ENCODE measurements around the gene MAJIN. TPM values are rescaled to one million over a fixed set of nuclear protein-coding genes. Genes with fewer than 3 reads are reported as not detected.

MAJIN gene
- total and polyA plus RNA-seq, 9 of the 15 experiments (the other 6 are each of a cell fraction or from before 2014, with no cell fraction given), result 0.17 to 0.83 (median 0.24) TPM; not detected in 2

- ChIA-PET CTCF (ENCODE audit: low intra/inter-chr PET ratio) (no interaction called here), POLR2A (interaction anchor here (0.7 to 1.1 kb wide), 2 partner anchors 21 to 23 kb away, joined by 3 to 5 read pairs; partner anchors contain the start of genes BATF2 and SAC3D1)
- peak in 1 of 2 experiments; percentile 37; a peak in 1 of 3 replicates for TF ChIP-seq CBX3 (IDR thresholded peaks at IDR 0.05; ENCODE audit: borderline replicate concordance in 1 of 2, low read length in 2 of 2)
- TF ChIP-seq SETDB1 (IDR thresholded peaks at IDR 0.05; ENCODE audit: low read length), result no peak
- peak; percentile 93 for TF ChIP-seq ZKSCAN1 (IDR thresholded peaks at IDR 0.05; ENCODE audit: low read depth, low read length)
- TF ChIP-seq PCBP1 (IDR thresholded peaks at IDR 0.05; ENCODE audit: low read depth, low read length, poor library complexity, severe bottlenecking), result no peak
- no peak for TF ChIP-seq ZNF592 (IDR thresholded peaks at IDR 0.05)
- TF ChIP-seq ZNF507 (tag; conservative IDR thresholded peaks at IDR 0.05), result peak; percentile 74
- TF ChIP-seq ZNF316 (IDR thresholded peaks at IDR 0.05), result peak; percentile 55
- TF ChIP-seq ZFP30 (CRISPR knock-in tag; IDR thresholded peaks at IDR 0.05; ENCODE audit: borderline replicate concordance), result no peak
- TF ChIP-seq ZBTB33 (CRISPR knock-in tag; IDR thresholded peaks at IDR 0.05), result 0 out of 2 replicates have a peak, but pooled peaks have one; percentile 25
- intact Hi-C loops (cut with micrococcal nuclease) (no loop called here), in situ Hi-C loops (cut with MboI) (no loop called here)
- FAIRE-seq, result no peak
- Histone ChIP-seq H3K9me3 (replicated peaks; ENCODE audit: control insufficient read depth, insufficient read depth, low read depth, low read length) (no peaks in the 10 kb centered on the region; the same call in 1 of the 2 replicates), H3K79me2 (ENCODE audit: control insufficient read depth, insufficient read depth, low read length) (peaks cover 25% of the 10 kb centered on the region), H2AFZ (ENCODE audit: low read depth, low read length) (no peak overlapping the region), H3K9me1 (ENCODE audit: control insufficient read depth, insufficient read depth, low read length) (peaks cover 4% of the 10 kb centered on the region), H3K4me2 (ENCODE audit: insufficient read depth, low read length) (no peak overlapping the region), H3K9ac (ENCODE audit: insufficient read depth in 1 of 2, low read depth in 2 of 2, low read length in 2 of 2) (no peak overlapping the region), H3K27ac (ENCODE audit: extremely low read depth, low read depth, low read length) (no peak overlapping the region), H3K36me3 (ENCODE audit: control insufficient read depth, insufficient read depth, low read length) (peaks cover 42% of the 10 kb centered on the region; the same call in 2 of the 3 replicates), H3K4me1 (replicated peaks in 1 of 2; ENCODE audit: control insufficient read depth in 2 of 2, insufficient read depth in 2 of 2, low read length in 2 of 2) (peaks cover 10 to 49% of the 10 kb centered on the region in 2 experiments; a peak in 4 of 5 replicates), H3K4me3 (no peak overlapping the region), H3K27me3 (ENCODE audit: control insufficient read depth in 2 of 2, insufficient read depth in 2 of 2, low read length in 2 of 2) (no peaks in the 10 kb centered on the region), H4K20me1 (replicated peaks; ENCODE audit: control insufficient read depth, insufficient read depth, low read length) (no peaks in the 10 kb centered on the region)
- BruUV-seq (replicated peaks), result no TSS peak
- DNase-seq (ENCODE audit: extremely low read depth in 1 of 4, low spot score in 3 of 4), result no peak
- WGBS (ENCODE audit: insufficient coverage, low coverage, missing lambda C conversion rate), result 90% methylated on average over 6 of the region's 6 CpGs
- ATAC-seq, result no peak
Observed at GRCh38 chr11:65017937-65018336, 46.0 kb upstream of the MAJIN start.

All from K562 (cell line).